Measurements from ENCODE around the gene TMEM43.
"Not testable (repeated sequence)": the region's sequence is repeated elsewhere in the genome, so short reads cannot be mapped to it uniquely, and the experiment has no call there.

Gene TMEM43

GRCh38 chr3:14117468-14118399 lies 7.1 kb upstream of the TMEM43 start:
- intact Hi-C loops (cut with DNase I; ENCODE audit: low total_unique reads) = no loop called here
- no peak for TF ChIP-seq CTCF (IDR thresholded peaks at IDR 0.05)
- H3K27ac ChIP-seq = no peak overlapping the region

GRCh38 chr3:14118400-14119381 lies 6.2 kb upstream of the TMEM43 start:
- H3K27me3 ChIP-seq = no peaks in the 10 kb centered on the region
- no peak for TF ChIP-seq CTCF (IDR thresholded peaks at IDR 0.05)
- intact Hi-C loops (cut with DNase I; ENCODE audit: low total_unique reads) = no loop called here
- H3K9me3 ChIP-seq = no peaks in the 10 kb centered on the region
- no peak for DNase-seq
- H3K36me3 ChIP-seq = peaks cover 23 to 49% (median 30%) of the 10 kb centered on the region in 3 donors
- no peak overlapping the region for H3K27ac ChIP-seq
- H3K4me3 ChIP-seq = no peak overlapping the region
- H3K4me1 ChIP-seq = peaks cover 0 to 13% (median 5%) of the 10 kb centered on the region in 4 donors

More at GRCh38 chr3:14117468-14118399, 7.1 kb upstream of the TMEM43 start:
- DNase-seq = no peak
- Histone ChIP-seq H3K4me3 (no peak overlapping the region), H3K9me3 (no peaks in the 10 kb centered on the region), H3K36me3 (peaks cover 29 to 58% (median 40%) of the 10 kb centered on the region in 3 donors), H3K27me3 (no peaks in the 10 kb centered on the region), H3K4me1 (peaks cover 0 to 5% (median 0%) of the 10 kb centered on the region in 4 donors)

- Histone ChIP-seq H3K27me3 (no peaks in the 10 kb centered on the region), H3K9me3 (no peaks in the 10 kb centered on the region), H3K27ac (no peak overlapping the region), H3K4me1 (peaks cover 0 to 19% (median 9%) of the 10 kb centered on the region in 4 donors), H3K4me3 (no peak overlapping the region), H3K36me3 (peaks cover 18 to 39% (median 20%) of the 10 kb centered on the region in 3 donors)
- no peak for TF ChIP-seq CTCF (IDR thresholded peaks at IDR 0.05)
- intact Hi-C loops (cut with DNase I; ENCODE audit: low total_unique reads) = loop anchor here (10.0 kb wide), 2 partner anchors 335 to 825 kb away; partner anchors contain the start of gene NR2C2
- DNase-seq = no peak
Observed at GRCh38 chr3:14119651-14120050, 5.2 kb upstream of the TMEM43 start.

GRCh38 chr3:14120111-14120920 lies 4.5 kb upstream of the TMEM43 start:
- H3K36me3 ChIP-seq = peaks cover 12 to 33% (median 14%) of the 10 kb centered on the region in 3 donors

GRCh38 chr3:14120921-14121448 lies 3.9 kb upstream of the TMEM43 start:
- Histone ChIP-seq H3K4me1 (peaks cover 0 to 22% (median 11%) of the 10 kb centered on the region in 4 donors), H3K36me3 (peaks cover 5 to 26% (median 7%) of the 10 kb centered on the region in 3 donors)
- H3K4me3 ChIP-seq, H3K9me3 ChIP-seq, DNase-seq, H3K27me3 ChIP-seq, H3K27ac ChIP-seq: not testable (repeated sequence)
- intact Hi-C loops (cut with DNase I; ENCODE audit: low total_unique reads) = loop anchor here (10.0 kb wide), 2 partner anchors 334 to 824 kb away; partner anchors contain the start of gene NR2C2

More at GRCh38 chr3:14120111-14120920, 4.5 kb upstream of the TMEM43 start:
- no peak for TF ChIP-seq CTCF (IDR thresholded peaks at IDR 0.05)
- intact Hi-C loops (cut with DNase I; ENCODE audit: low total_unique reads) = loop anchor here (10.0 kb wide), 2 partner anchors 334 to 824 kb away; partner anchors contain the start of gene NR2C2
- H3K4me1 ChIP-seq = peaks cover 0 to 19% (median 9%) of the 10 kb centered on the region in 4 donors
- H3K9me3 ChIP-seq = no peaks in the 10 kb centered on the region
- no peak for DNase-seq
- no peaks in the 10 kb centered on the region for H3K27me3 ChIP-seq
- no peak overlapping the region for H3K27ac ChIP-seq
- H3K4me3 ChIP-seq = no peak overlapping the region
